Measurements from ENCODE around the gene MAP4K2.

Gene MAP4K2

DNA sequence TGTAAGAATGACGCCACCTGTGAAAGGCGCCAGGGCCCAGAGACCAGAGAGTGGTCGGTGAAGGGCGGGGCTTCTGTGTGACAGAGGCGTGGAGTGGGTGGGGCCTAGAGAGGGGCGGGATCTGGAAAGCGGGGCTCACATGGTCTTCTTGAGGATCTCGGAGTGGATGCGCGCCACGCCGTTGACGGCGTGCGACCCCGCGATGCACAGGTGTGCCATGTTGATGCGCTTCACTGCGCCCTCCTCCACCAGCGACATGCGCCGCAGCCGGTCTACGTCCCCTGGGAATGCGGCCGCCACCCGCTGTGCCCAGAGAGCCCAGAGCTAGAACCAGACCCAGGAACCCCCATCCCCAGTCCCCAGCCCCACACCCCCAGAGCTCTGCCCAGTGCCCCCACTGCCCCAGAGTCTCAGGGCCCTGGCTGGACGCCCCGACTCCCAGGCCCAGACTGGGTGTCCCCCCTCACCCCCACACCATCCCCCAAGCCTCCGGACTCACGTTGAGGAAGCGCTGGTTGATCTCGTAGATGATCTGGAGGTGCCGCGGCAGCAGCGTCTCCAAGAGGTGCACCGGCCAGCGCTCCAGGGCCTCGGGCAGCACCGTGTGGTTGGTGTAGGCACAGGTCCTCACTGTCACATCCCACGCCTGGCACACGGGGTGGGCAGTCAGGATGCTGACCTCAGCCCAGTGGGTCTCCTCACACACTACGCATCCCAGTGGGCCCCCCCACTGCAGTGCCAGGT lies 49.5 kb downstream of the MAP4K2 start:
- no peak for DNase-seq

DNA sequence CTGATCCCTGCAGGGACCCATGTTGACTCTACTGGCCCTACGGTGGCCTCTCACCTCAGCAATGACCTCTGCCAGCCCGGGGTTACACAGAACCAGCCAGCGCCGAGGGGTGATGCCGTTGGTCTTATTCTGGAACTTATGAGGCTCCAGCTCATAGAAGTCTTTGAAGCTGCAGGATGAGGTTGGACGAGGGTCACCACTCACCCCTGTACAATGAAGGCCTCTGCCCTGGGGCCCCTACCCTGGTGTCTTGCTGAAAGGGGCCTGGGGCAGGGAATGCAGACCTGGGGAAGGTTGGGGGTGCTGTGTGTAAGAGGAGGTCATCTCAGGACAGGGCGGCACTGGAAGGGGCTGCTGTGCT lies 50.0 kb downstream of the MAP4K2 start:
- DNase-seq: no peak

DNA sequence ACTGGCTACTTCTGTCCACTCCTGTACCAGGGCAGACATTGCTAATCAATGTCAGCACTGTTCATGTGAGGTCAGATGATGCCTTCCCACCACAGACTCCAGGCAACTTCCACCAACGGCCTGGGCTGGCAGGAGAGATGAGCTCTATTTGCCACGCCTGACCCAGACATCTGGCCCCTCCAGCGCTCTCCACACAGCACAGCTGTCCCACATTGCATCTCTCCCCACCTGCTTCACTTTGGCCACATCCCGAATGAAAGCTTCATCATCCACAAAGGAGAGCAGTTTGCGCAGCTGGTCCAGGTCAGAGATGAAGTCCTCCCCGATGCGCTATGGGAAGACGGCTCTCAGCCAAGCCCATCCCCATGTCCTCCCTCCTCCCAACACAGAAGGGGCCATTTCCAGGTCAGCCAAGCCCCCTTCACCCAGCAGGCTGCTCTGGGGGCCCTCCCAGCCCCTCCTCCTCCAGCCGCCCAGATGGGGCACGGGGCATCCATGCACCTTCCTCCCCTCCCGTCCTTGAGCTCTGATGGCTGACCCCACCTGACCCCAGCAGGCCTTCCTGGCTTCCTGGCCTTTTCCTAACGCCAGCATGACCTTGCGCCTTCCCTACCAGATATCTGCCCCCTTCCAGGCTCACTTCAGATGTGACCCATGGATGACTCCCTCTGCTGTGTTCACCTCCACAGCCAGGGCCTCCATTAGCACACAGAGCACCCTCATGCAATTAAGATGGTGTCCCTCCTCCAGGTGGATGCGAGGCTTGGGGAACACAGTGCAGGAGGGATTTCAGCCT lies 50.6 kb downstream of the MAP4K2 start:
- no peak for DNase-seq

DNA sequence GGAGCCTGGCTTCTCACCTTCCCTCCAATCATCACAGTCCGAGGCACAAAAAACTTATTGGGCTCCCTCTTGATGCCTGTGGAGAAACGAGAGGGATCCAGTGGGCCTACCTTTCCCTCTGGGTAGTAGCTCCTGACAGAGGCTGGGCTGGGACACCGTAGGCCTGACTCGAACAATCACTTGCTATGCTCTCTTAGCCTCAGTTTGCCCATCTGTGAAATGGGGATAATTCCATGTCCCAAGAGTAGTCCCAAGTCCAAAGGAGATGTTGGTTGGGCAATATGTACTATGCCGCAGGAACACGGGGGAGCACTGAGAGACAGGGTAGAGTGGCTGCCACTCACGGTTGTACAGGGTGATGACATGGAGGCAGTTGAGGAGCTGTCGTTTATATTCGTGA lies 51.4 kb downstream of the MAP4K2 start:
- DNase-seq: no peak

DNA sequence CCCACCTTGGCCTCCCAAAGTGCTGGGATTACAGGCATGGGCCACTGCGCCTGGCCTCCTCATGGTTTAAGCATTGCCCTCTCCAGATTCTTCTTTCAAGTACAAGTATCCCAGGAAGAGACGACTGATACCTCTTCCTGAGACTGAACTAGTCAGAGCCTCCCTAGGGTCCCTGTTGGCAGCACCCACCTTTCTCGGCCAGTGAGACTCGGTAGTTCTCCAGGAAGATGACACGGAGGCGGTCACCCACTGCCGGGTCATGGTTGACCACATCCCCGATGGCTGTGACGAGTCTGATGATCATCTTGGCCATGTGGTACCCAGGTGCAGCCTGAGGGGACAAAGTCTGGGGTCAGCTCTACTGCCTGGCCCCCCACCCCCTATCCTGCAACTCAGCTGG lies 51.9 kb downstream of the MAP4K2 start:
- DNase-seq: no peak

DNA sequence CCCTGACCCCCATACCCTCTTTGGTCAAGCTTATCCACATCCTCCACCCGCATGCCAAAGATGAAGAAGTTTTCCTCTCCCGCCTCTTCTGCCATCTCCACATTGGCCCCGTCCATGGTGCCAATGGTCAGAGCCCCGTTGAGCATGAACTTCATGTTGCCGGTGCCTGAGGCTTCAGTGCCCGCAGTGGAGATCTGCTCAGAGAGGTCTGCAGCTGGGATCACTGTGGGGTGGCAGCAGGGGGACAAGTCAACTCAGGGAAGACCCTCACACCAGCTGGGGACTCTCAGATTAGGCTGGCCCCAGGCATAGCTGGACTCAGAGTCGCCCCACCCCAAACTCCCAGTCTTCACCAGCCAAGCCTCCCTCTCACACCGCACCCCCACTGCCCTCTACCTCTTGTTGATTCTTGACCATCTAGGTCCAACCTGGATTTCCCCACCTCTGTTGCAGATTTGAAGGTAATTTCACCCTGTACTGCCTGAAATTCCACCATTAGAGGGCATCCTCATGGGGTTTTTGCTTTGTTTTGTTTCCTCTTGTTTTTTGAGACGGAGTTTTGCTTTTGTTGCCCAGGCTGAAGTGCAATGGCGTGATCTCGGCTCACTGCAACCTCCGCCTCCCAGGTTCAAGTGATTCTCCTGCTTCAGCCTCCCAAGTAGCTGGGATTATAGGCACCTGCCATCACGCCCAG lies 52.5 kb downstream of the MAP4K2 start:
- DNase-seq: no peak

DNA sequence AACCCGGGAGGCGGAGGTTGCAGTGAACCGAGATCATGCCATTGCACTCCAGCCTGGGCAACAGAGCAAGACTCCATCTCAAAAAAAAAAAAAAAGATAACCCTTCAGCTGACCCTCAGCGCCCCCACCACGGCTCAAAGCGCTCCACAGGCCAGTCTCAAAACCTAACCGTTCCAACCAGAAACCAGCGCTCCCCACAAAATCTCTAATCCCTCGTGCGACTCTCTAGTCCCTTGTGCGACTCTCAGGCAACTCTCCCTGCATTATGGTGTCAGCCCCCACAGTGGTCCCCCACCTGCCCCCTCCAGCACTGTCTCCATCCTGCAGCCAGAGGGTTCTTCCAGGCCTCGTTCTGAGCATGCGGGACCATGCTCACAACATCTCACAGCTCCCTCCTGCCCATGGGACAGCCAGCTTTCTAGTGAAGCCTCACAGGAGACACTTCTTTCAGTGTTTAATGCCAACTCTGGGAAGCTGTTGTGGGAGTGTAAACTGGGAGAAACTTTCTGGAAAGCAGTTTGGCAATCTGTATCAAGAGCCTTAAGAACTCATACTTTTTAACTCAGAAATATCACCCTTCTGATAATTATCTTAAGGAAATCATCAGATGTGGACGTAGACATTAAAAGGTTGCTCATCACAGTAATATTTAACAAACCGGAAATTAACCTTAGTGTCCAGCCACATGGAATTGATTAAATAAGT lies 54.9 kb downstream of the MAP4K2 start:
- no peak for DNase-seq

DNA sequence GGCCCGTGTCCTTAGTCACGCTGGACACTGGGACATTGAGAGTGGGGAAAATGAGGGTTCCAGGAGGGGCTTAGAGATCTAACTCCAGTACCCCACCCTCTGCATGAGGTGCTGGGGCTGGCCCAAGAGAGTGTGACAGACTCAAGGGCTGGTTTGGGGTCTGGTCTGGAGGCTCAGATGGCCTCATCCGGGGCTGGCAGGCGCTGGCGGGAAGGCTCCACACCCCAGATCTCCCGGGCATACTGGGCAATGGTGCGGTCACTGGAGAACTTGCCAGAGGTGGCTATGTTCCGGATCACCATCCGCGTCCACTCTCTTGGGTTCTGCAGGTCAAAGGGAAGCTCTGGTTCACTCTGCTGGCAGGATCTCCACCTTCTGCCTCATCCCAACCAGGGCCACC lies 56.5 kb downstream of the MAP4K2 start:
- no peak for DNase-seq

DNA sequence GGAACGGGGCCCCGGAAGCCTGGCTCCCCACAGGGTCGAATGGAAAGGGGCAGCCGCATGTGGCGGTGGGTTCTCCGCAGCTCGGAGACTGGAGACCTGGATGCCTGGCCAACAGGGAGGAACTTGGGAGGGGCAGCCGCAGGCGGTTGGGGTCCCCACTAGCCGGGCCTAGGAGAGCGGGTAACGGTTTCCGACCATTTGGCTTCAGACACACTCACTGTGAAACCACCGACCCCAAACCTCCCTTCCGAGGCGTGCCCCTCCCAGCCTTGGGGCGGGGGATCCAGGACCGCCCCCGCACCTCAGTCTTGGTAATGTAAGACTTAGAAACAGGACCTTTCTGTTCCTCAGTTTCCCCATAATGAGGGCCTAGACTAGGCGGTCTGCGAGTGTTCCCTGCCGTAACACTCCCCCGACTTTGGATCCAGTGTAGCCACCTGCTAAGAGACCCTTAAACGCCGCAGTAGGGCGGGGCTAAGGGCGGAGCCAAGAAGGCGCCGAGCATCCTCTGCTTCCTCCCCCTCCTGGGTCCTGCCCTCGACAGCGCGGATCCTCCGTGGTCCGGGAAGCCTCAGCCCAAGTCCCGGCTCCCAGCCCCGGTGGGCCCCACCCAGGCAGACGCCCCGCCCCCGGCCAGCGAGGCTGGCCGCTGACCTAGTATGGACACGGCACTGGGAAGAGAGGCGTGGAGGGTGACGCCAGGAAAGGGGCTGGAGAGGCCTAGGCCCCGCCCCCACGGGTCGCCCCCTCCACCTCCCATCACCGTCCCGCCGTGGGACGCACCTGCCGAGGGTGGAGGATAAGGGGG lies 57.3 kb downstream of the MAP4K2 start:
- DNase-seq: no peak

DNA sequence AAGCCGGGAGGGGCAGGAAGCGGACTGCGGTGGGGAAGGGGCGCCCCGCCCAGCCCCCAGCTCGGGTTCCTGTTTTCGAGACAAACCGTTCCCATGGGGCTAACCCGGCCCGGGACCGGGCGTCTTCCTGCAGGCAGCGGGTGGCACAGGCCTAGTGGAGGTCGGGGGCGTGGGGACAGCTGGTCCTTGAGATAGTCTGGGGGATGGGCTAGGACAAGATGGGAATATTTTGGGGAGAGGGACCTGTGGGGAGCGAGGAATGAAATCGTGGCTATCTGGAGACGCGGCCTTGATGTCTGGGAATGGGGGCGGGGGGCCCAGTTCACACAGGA lies 57.9 kb downstream of the MAP4K2 start:
- no peak for DNase-seq

DNA sequence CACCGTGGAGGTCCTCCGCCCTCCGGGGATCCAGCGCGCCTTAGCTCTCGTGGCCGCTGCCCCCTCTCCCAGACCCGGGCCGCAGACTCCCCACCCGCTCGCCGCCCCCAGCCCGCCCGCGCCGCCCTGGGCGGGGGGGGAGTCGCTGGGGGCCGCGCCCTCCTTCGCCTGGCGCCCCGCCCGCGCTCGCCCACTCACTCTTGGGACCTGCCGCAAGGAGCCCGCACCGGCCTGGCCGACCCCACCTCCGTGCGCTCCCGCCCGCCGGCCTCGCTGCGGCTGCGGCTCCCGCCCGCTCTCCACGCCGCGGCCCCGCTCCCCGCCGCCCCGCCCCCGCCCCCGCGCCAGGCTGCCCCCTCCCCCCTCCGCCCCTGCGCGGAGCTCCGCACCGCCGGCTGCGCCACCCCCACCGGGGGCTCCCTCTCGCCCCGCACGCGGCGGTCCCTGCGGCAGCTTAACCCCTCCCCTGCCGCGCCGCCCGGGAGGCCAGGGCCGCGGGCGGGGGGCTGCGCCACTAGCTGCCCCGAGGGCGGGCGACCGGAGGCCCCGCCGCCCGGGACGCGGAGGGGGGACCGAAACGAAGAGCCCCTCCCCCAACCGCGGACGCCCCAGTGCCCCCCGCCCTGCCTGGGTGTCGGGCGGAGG lies 58.3 kb downstream of the MAP4K2 start:
- DNase-seq: no peak

DNA sequence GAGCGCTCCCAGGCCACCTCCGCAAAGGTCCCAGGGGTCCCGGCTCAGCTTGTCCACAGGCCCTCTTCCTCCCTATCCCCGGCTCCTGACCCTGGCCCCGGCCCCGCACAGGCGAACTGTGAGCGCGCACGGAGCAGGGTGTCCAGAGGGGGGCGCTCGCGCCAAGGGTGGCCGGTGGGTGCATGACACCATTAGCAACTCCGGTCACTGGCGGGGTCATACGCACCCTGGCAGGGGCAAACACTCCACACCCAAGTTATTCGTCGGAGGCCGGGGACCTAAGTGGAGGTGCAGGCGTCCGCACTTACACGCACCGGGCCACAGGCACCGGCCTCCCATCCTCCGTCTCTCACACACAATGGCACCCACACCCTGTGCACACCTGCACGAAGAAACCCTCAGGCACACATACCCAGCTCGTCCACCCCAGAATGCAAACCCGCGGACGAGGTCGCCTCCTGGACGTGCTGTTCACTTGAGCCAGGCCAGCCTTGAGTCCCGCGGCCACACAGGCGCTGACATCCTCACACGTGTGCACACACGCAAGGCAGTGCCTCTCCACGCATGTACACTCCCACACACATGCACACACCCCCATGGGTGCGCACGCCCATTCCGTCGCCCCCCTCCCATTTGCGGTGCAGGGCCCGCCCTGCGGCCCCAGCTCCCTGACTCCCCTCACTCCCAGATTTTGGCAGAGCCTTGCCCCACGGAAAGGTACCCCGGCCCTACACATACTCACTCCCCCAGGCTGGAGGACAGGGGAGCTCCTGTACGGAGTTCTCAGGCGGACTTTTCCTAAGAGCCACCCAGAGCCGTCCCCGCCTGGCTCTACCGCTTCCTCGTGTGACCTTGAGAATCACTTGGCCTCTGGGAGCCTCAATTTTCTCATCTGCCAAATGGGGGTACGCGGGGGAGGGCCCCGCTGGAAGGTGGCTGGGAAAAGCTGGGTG lies 59.1 kb downstream of the MAP4K2 start, which contains the start of gene RASGRP2:
TSS of gene RASGRP2 (minus strand) at position 552 of the 953 bp plus-strand sequence. CDS start 1,276 bp downstream, outside the sequence.
- no peak for DNase-seq

DNA sequence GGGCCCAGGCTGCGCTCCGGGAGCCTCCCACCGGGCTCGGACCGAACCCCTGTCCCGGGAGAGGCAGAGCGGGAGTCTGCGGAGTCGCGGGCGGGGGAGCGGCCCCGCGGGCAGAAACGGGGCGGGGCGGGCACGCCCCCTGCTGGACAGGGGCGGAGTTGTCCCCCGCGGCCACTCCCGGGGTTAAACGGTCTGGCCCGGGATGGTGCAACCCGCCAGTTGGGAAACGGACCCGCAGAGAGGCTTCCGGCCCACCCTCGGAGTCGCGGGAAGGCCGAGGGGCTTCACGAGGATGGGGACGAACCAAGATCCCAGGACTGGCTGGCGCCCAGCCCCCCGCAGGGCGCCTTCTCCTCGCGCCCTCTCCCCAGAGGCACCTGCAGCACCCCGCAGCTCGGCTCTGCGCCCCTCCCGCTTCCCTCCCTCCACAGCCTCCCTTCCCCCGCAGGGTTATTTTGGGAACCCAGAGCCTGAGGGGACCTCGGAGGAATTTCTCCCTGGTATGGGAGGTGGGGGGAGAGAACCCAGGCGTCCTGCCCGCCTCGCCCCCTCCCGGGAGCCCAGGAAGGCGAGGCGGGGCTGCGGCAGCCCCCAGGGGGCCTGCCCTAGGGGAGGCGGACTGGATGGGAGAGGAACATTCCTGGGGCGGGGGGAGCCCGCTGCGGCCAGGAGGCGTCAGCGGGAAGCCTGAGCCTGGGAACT lies 60.0 kb downstream of the MAP4K2 start:
- DNase-seq: no peak

DNA sequence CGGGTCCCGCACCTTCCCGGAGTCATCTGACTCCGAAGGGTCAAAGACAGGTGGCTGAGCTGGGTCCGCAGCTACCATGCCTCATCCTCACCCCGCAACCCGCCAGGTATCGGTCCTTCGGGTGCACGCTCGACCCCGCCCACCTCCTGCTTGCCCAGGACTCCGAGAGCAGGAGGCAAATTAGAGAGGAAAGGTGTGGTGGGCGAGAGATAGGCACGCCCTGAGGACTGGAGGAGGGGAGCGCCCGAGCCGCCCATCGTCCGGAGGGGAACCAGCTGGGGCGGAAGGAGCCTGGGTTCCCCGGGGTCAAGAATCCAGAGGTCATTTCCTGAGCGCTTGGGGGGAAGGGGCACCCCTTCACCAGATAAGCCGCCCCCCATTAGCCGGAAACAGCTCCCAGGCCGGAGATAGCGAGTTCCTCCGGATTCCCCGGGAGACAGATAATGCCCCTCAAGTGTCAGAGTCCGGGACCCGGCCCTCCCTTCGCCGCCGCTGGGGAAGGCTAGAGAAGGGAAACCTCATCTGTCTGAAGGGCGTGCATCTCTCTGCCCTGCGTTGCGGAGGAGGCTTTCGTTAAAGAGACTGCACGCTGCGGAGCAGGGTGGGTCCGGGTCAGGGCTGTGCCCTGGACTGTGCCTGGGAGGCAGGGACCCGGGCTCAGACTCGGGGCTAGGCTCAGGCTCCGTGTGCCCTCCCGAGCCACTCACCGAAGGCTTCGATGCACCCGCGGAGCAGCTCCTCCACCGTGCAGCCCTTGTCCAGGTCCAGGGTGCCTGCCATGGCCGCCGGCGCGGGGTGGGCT lies 60.7 kb downstream of the MAP4K2 start:
- no peak for DNase-seq

DNA sequence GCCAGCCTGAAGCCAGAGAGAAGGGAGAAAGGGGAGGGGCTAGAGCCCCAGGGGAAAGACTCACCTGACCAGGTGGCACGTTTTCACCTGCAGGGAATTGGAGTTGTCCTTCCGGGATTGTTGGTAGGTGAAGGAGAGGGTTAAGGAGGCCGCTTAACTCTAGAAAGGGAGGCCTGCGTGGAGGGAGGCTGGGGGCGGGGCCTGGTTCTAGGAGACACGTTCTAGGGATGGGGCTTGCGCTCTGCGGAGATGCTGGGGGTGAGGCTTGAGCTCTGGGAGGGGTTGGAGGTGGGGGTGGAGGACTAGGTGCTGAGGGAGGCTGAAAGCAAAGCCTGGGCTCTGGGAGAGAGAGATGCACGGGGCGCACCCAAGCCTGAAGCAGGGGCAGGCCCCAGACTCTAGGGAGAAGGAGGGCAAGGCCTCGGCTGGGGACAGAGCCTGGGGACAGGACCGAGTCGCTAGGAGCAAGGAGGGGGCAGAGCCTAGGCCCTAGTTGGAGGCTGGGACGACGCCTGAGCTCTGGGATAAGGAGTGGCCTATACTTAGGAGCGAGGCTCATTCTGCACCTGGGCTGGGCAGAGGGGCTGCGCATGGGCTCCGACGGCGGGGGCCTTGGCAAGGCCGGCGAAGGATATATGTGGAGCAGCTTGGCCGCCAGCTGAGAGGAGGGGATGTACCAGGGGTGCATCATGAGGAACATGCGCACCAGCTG lies 61.5 kb downstream of the MAP4K2 start:
- no peak for DNase-seq

DNA sequence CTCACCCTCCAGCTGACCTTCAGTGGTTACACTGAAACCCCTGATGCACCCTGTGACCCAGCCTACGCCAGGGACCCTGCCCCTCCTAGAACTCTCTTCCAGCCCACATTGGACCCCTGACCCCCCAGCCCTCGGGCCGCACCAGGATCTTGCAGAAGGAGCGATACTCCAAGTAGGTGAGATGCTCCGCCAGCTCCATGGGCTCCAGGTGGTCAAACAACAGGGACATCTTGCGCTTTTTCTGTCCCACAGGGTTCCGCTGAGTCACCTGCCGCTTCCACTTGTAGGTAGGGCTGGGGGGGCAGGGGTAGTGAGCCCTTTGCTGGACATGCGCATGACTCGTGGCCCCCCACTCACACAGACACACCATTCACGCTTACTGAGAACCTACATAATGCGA lies 63.1 kb downstream of the MAP4K2 start:
- no peak for DNase-seq

DNA sequence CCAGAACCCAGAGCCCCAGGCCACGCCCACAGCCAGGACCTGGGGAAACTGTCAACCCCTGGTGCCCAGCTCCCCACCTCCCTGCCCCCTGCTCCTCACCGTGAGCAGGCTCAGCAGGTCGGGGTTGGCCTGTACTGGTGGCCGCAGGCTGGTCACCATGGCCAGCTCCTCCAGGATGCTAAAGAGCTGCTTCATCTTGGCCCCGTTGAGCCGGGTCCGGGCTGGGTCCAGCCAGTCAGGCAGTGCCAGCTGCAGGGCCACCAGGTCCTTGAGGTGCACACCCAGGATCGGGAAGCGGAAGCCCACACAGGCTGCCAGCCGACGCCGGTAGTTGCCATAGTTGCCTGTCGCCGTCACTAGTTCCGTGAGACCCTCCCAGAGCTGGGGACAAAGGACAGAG lies 66.4 kb downstream of the MAP4K2 start:
- DNase-seq: no peak

DNA sequence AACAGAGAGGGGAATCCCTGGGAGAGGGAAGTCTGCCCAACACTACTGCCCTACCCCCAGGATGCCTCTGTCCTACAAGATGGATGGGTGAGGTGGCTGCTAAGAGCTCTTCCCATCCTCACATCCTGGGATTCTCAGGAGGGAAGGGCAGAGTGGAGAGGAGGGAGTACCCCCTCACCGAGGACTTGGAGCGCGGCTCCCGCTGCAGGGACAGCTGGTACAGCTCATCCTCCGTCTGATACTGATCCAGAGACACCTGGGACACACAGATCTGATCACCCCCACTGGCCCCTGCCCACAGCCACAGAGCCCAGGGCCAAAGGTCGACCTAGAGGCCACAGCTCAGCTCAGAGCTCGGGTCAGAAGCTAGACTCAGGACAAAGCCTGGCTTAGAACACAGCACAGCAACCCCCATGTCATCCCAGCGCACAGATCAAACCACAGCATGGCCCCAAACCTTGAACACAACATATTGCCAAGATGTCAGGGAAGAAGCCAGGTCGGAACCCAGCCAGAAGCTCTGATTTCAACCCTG lies 67.2 kb downstream of the MAP4K2 start:
- DNase-seq: no peak
